Stimulated activated CD8-positive, alpha-beta memory T cell treated with anti-CD3 and anti-CD28 coated beads, Interleukin-12 subunit alpha, Interleukin-12 subunit beta, amount 100 ng/mL, for 4 hours (primary cell): Measurements from ENCODE around the gene GNAZ.

Experiments used
- DNase-seq: peaks from one replicate; pipeline ENCODE4 v3.0.0-alpha.2; 2020; ENCODE audit warnings: low read depth

The GNAZ gene

GRCh38 chr22:23093051-23093788 lies 22.9 kb downstream of the GNAZ start:
- DNase-seq: no peak

- DNase-seq: no peak
Measured at GRCh38 chr22:23094260-23094659, 23.9 kb downstream of the GNAZ start.

- DNase-seq: no peak
Measured at GRCh38 chr22:23094695-23095681, 24.7 kb downstream of the GNAZ start.

GRCh38 chr22:23095733-23096342 lies 25.5 kb downstream of the GNAZ start:
- no peak for DNase-seq

- DNase-seq: no peak
Measured at GRCh38 chr22:23097412-23098229, 27.3 kb downstream of the GNAZ start.

- DNase-seq: no peak
Measured at GRCh38 chr22:23098230-23098705, 27.9 kb downstream of the GNAZ start.

- DNase-seq: no peak
Measured at GRCh38 chr22:23098718-23099530, 28.6 kb downstream of the GNAZ start.

- no peak for DNase-seq
Measured at GRCh38 chr22:23099531-23099804, 29.1 kb downstream of the GNAZ start.

GRCh38 chr22:23100124-23100801 lies 29.9 kb downstream of the GNAZ start:
- no peak for DNase-seq

GRCh38 chr22:23101524-23101923 lies 31.2 kb downstream of the GNAZ start:
- DNase-seq: no peak

GRCh38 chr22:23102002-23102655 lies 31.8 kb downstream of the GNAZ start:
- no peak for DNase-seq

GRCh38 chr22:23102776-23103175 lies 32.5 kb downstream of the GNAZ start:
- DNase-seq: no peak

GRCh38 chr22:23103199-23103954 lies 33.1 kb downstream of the GNAZ start:
- no peak for DNase-seq

- no peak for DNase-seq
Measured at GRCh38 chr22:23104187-23104971, 34.1 kb downstream of the GNAZ start.

GRCh38 chr22:23105304-23105703 lies 35.0 kb downstream of the GNAZ start:
- no peak for DNase-seq

GRCh38 chr22:23105919-23106318 lies 35.6 kb downstream of the GNAZ start:
- no peak for DNase-seq

- no peak for DNase-seq
Measured at GRCh38 chr22:23106344-23106743, 36.0 kb downstream of the GNAZ start.

- DNase-seq: no peak
Measured at GRCh38 chr22:23106906-23107367, 36.6 kb downstream of the GNAZ start.
